ENCODE results near the gene SFXN5.

The SFXN5 gene

GRCh38 chr2:72915320-72915906 lies 156.1 kb downstream of the SFXN5 start:
- peak overlapping the region; percentile 54; the same call in 1 of the 2 replicates for H3K4me2 ChIP-seq (ENCODE audit: low read length)
- no peaks in the 10 kb centered on the region for H3K9me3 ChIP-seq (ENCODE audit: low read length)
- H3K4me3 ChIP-seq (ENCODE audit: low read depth, low read length, poor library complexity, severe bottlenecking): peak overlapping the region; percentile 54
- H4K20me1 ChIP-seq (ENCODE audit: insufficient read depth, low read length): no peaks in the 10 kb centered on the region
- no peaks in the 10 kb centered on the region for H3K9me2 ChIP-seq (ENCODE audit: low read depth, low read length)
- H3K36me3 ChIP-seq (ENCODE audit: insufficient read depth, low read length): no peaks in the 10 kb centered on the region
- H3K9ac ChIP-seq (ENCODE audit: low read length): no peak overlapping the region
- H3K27me3 ChIP-seq (ENCODE audit: insufficient read depth, low read length): peaks cover 3% of the 10 kb centered on the region; the same call in 1 of the 2 replicates
- H2AFZ ChIP-seq (ENCODE audit: low read length): no peak overlapping the region
- no peaks in the 10 kb centered on the region for H3K79me2 ChIP-seq (ENCODE audit: insufficient read depth, low read length)
- peaks cover 18% of the 10 kb centered on the region for H3K4me1 ChIP-seq (ENCODE audit: insufficient read depth, low read length, severe bottlenecking)
- no peaks in the 10 kb centered on the region for H3F3A ChIP-seq (ENCODE audit: insufficient read depth, low read length)
- H3K27ac ChIP-seq (ENCODE audit: low read depth, low read length, poor library complexity, severe bottlenecking): no peak overlapping the region
- no peak for TF ChIP-seq CTCF (IDR thresholded peaks at IDR 0.05; ENCODE audit: low read length)
- no peak for TF ChIP-seq EZH2 (IDR thresholded peaks at IDR 0.05; ENCODE audit: borderline replicate concordance, low read length)

GRCh38 chr2:72914589-72915319 lies 156.8 kb downstream of the SFXN5 start:
- Histone ChIP-seq H3K27ac (ENCODE audit: low read depth, low read length, poor library complexity, severe bottlenecking) (no peak overlapping the region), H3K36me3 (ENCODE audit: insufficient read depth, low read length) (no peaks in the 10 kb centered on the region), H3K9me3 (ENCODE audit: low read length) (no peaks in the 10 kb centered on the region), H3K9ac (ENCODE audit: low read length) (no peak overlapping the region), H3F3A (ENCODE audit: insufficient read depth, low read length) (no peaks in the 10 kb centered on the region), H3K79me2 (ENCODE audit: insufficient read depth, low read length) (no peaks in the 10 kb centered on the region), H3K9me2 (ENCODE audit: low read depth, low read length) (no peaks in the 10 kb centered on the region), H3K4me2 (ENCODE audit: low read length) (no peak overlapping the region), H3K4me3 (ENCODE audit: low read depth, low read length, poor library complexity, severe bottlenecking) (no peak overlapping the region), H4K20me1 (ENCODE audit: insufficient read depth, low read length) (no peaks in the 10 kb centered on the region), H2AFZ (ENCODE audit: low read length) (no peak overlapping the region), H3K4me1 (ENCODE audit: insufficient read depth, low read length, severe bottlenecking) (peaks cover 18% of the 10 kb centered on the region), H3K27me3 (ENCODE audit: insufficient read depth, low read length) (peaks cover 3% of the 10 kb centered on the region; the same call in 1 of the 2 replicates)
- TF ChIP-seq EZH2 (IDR thresholded peaks at IDR 0.05; ENCODE audit: borderline replicate concordance, low read length): no peak
- TF ChIP-seq CTCF (IDR thresholded peaks at IDR 0.05; ENCODE audit: low read length): no peak

GRCh38 chr2:72914206-72914559 lies 157.3 kb downstream of the SFXN5 start:
- Histone ChIP-seq H3K27me3 (ENCODE audit: insufficient read depth, low read length) (peaks cover 3% of the 10 kb centered on the region; the same call in 1 of the 2 replicates), H3K27ac (ENCODE audit: low read depth, low read length, poor library complexity, severe bottlenecking) (no peak overlapping the region), H3K4me2 (ENCODE audit: low read length) (no peak overlapping the region), H4K20me1 (ENCODE audit: insufficient read depth, low read length) (no peaks in the 10 kb centered on the region), H3K4me1 (ENCODE audit: insufficient read depth, low read length, severe bottlenecking) (peaks cover 18% of the 10 kb centered on the region), H3K9ac (ENCODE audit: low read length) (no peak overlapping the region), H3K79me2 (ENCODE audit: insufficient read depth, low read length) (no peaks in the 10 kb centered on the region), H3K9me2 (ENCODE audit: low read depth, low read length) (no peaks in the 10 kb centered on the region), H3F3A (ENCODE audit: insufficient read depth, low read length) (no peaks in the 10 kb centered on the region), H3K9me3 (ENCODE audit: low read length) (no peaks in the 10 kb centered on the region), H3K4me3 (ENCODE audit: low read depth, low read length, poor library complexity, severe bottlenecking) (no peak overlapping the region), H3K36me3 (ENCODE audit: insufficient read depth, low read length) (no peaks in the 10 kb centered on the region), H2AFZ (ENCODE audit: low read length) (no peak overlapping the region)
- TF ChIP-seq EZH2 (IDR thresholded peaks at IDR 0.05; ENCODE audit: borderline replicate concordance, low read length): no peak
- no peak for TF ChIP-seq CTCF (IDR thresholded peaks at IDR 0.05; ENCODE audit: low read length)
